Measurements from ENCODE around the gene PLCE1. TPM values are rescaled to one million over a fixed set of nuclear protein-coding genes. Genes with fewer than 3 reads are reported as not detected.

Gene PLCE1
- total and polyA plus RNA-seq, 2 donors (not counting 3 experiments of a cell fraction or from before 2014, with no cell fraction given) = 0.01 to 0.04 TPM

DNA sequence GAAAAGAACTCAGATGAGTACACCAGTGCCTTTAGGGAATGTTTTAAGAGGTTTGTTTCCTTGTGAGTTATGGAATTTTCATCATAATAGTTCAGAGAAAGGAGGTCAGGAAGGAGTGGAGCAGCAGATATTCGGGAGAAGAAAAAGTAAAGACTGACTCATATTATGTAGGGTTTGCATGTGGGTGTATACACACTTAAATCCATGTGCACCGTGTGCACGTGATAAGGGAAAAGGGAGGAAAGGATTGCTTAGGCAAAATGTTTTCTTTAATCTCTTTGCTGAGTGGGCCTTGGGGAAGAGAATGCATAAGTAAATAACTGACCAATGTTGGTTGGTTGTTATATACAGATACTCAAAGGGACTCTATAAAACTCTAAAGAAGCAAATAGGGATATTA lies 30.2 kb downstream of the PLCE1 start:
- intact Hi-C loops (cut with micrococcal nuclease) = no loop called here
- no peaks in the 10 kb centered on the region for H3K4me1 ChIP-seq (ENCODE audit: control insufficient read depth, extremely low read depth, insufficient read depth, low read length)
- H3K4me2 ChIP-seq (ENCODE audit: insufficient read depth, low read length) = no peak overlapping the region
- no peaks in the 10 kb centered on the region for H3K36me3 ChIP-seq (ENCODE audit: control insufficient read depth in 2 of 2, extremely low read depth in 1 of 2, insufficient read depth in 2 of 2, low read length in 2 of 2)
- POLR2A ChIA-PET = no interaction called here
- H4K20me1 ChIP-seq (replicated peaks; ENCODE audit: control insufficient read depth, extremely low read depth, insufficient read depth, low read length) = no peaks in the 10 kb centered on the region
- H3K27me3 ChIP-seq (ENCODE audit: control insufficient read depth in 2 of 2, insufficient read depth in 2 of 2, low read length in 2 of 2) = no peaks in the 10 kb centered on the region
- H3K79me2 ChIP-seq (ENCODE audit: control insufficient read depth, insufficient read depth, low read length) = no peaks in the 10 kb centered on the region
- FAIRE-seq = no peak
- dilution Hi-C loops (cut with MboI; ENCODE audit: extremely low pct_ligation_motif_present, low sequenced_read_pairs) = no loop called here
- H3K9me3 ChIP-seq (replicated peaks; ENCODE audit: control insufficient read depth, insufficient read depth, low read length) = no peaks in the 10 kb centered on the region
- H2AFZ ChIP-seq (ENCODE audit: low read depth, low read length) = no peak overlapping the region
- H3K4me3 ChIP-seq (replicated peaks in 1 of 3; ENCODE audit: insufficient read depth in 1 of 3, low read depth in 1 of 3, low read length in 3 of 3) = no peak overlapping the region
- H3K27ac ChIP-seq (ENCODE audit: insufficient read depth, low read depth, low read length) = no peak overlapping the region
- CTCF ChIA-PET = no interaction called here
- no peaks in the 10 kb centered on the region for H3K9me1 ChIP-seq (replicated peaks; ENCODE audit: control insufficient read depth, extremely low read depth, insufficient read depth, low read length)
- no peak for DNase-seq (ENCODE audit: low read depth, low spot score)
- BruUV-seq (replicated peaks) = no TSS peak
- no peak for TF ChIP-seq FOS (IDR thresholded peaks at IDR 0.05; ENCODE audit: borderline replicate concordance, insufficient read depth, low read length)
- TF ChIP-seq, protein P1, sequence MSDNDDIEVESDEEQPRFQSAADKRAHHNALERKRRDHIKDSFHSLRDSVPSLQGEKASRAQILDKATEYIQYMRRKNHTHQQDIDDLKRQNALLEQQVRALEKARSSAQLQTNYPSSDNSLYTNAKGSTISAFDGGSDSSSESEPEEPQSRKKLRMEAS (IDR thresholded peaks at IDR 0.05; ENCODE audit: insufficient read depth, insufficient read length) = no peak
- TF ChIP-seq, protein P2, sequence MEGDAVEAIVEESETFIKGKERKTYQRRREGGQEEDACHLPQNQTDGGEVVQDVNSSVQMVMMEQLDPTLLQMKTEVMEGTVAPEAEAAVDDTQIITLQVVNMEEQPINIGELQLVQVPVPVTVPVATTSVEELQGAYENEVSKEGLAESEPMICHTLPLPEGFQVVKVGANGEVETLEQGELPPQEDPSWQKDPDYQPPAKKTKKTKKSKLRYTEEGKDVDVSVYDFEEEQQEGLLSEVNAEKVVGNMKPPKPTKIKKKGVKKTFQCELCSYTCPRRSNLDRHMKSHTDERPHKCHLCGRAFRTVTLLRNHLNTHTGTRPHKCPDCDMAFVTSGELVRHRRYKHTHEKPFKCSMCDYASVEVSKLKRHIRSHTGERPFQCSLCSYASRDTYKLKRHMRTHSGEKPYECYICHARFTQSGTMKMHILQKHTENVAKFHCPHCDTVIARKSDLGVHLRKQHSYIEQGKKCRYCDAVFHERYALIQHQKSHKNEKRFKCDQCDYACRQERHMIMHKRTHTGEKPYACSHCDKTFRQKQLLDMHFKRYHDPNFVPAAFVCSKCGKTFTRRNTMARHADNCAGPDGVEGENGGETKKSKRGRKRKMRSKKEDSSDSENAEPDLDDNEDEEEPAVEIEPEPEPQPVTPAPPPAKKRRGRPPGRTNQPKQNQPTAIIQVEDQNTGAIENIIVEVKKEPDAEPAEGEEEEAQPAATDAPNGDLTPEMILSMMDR (IDR thresholded peaks at IDR 0.05; ENCODE audit: extremely low read depth in 1 of 2, insufficient read depth in 1 of 2, low read depth in 1 of 2, low read length in 2 of 2) = no peak
- H3K9ac ChIP-seq (replicated peaks; ENCODE audit: extremely low read depth, insufficient read depth, low read length) = no peak overlapping the region

DNA sequence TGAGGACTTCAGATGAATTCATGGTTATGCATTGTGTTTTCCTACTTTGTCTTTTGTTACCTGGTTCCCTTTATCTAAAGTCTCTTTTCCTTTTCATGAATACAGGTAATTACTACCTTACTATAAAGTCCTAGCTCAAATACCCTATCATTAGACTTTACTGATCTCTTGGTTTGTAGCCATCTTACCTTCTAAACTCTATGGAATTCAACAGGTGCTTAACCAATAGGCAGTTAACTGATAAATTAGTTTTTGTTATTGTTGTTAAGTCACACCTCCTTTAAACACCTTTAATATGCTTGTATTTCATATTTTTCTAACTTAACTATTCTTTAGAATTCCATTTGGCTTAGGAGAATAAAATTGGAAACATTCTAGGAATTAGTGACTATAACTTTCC lies 30.7 kb downstream of the PLCE1 start:
- Histone ChIP-seq H3K79me2 (ENCODE audit: control insufficient read depth, insufficient read depth, low read length) (no peaks in the 10 kb centered on the region), H3K27ac (ENCODE audit: insufficient read depth, low read depth, low read length) (no peak overlapping the region), H3K36me3 (ENCODE audit: control insufficient read depth in 2 of 2, extremely low read depth in 1 of 2, insufficient read depth in 2 of 2, low read length in 2 of 2) (no peaks in the 10 kb centered on the region), H3K4me1 (ENCODE audit: control insufficient read depth, extremely low read depth, insufficient read depth, low read length) (no peaks in the 10 kb centered on the region), H3K9ac (replicated peaks; ENCODE audit: extremely low read depth, insufficient read depth, low read length) (no peak overlapping the region), H2AFZ (ENCODE audit: low read depth, low read length) (no peak overlapping the region), H3K27me3 (ENCODE audit: control insufficient read depth in 2 of 2, insufficient read depth in 2 of 2, low read length in 2 of 2) (no peaks in the 10 kb centered on the region), H3K9me1 (replicated peaks; ENCODE audit: control insufficient read depth, extremely low read depth, insufficient read depth, low read length) (no peaks in the 10 kb centered on the region), H3K4me2 (ENCODE audit: insufficient read depth, low read length) (no peak overlapping the region), H3K4me3 (replicated peaks in 1 of 3; ENCODE audit: insufficient read depth in 1 of 3, low read depth in 1 of 3, low read length in 3 of 3) (no peak overlapping the region), H3K9me3 (replicated peaks; ENCODE audit: control insufficient read depth, insufficient read depth, low read length) (no peaks in the 10 kb centered on the region), H4K20me1 (replicated peaks; ENCODE audit: control insufficient read depth, extremely low read depth, insufficient read depth, low read length) (no peaks in the 10 kb centered on the region)
- CTCF ChIA-PET = no interaction called here
- no peak for DNase-seq (ENCODE audit: low read depth, low spot score)
- no TSS peak for BruUV-seq (replicated peaks)
- POLR2A ChIA-PET = no interaction called here
- no peak for TF ChIP-seq MYC (IDR thresholded peaks at IDR 0.05; ENCODE audit: low read depth, low read length)
- TF ChIP-seq GATA2 (IDR thresholded peaks at IDR 0.05; ENCODE audit: insufficient read depth, insufficient read length, low read depth, low read length) = no peak
- TF ChIP-seq, protein P1 (IDR thresholded peaks at IDR 0.05; ENCODE audit: insufficient read depth, insufficient read length) = no peak
- TF ChIP-seq POLR2AphosphoS5 (IDR thresholded peaks at IDR 0.05; ENCODE audit: insufficient read depth, low read depth, low read length) = no peak
- no peak for TF ChIP-seq POLR2A (IDR thresholded peaks at IDR 0.05; ENCODE audit: low read depth, low read length)
- no peak for TF ChIP-seq FOS (IDR thresholded peaks at IDR 0.05; ENCODE audit: borderline replicate concordance, insufficient read depth, low read length)
- no peak for TF ChIP-seq EZH2 (IDR thresholded peaks at IDR 0.05; ENCODE audit: borderline replicate concordance, low read depth, low read length, severe bottlenecking)
- TF ChIP-seq, protein P2 (IDR thresholded peaks at IDR 0.05; ENCODE audit: extremely low read depth in 1 of 2, insufficient read depth in 1 of 2, low read depth in 1 of 2, low read length in 2 of 2) = no peak
- TF ChIP-seq JUN (IDR thresholded peaks at IDR 0.05; ENCODE audit: borderline replicate concordance, insufficient read depth, insufficient read length, low read depth) = no peak
- intact Hi-C loops (cut with micrococcal nuclease) (no loop called here), dilution Hi-C loops (cut with MboI; ENCODE audit: extremely low pct_ligation_motif_present, low sequenced_read_pairs) (no loop called here)
- FAIRE-seq = no peak

Measured in endothelial cell of umbilical vein (primary cell).